GM18909 (cell line): Measurements from ENCODE around the gene KAZN.

ENCODE experiments used
- ATAC-seq: cut with Tn5 transposase; IDR thresholded peaks from one replicate; pipeline ENCODE4 v1.9.1; 2021; ENCODE audit warnings: mild to moderate bottlenecking; ENCODE audit not compliant: unreplicated experiment, poor library complexity

KAZN gene

DNA sequence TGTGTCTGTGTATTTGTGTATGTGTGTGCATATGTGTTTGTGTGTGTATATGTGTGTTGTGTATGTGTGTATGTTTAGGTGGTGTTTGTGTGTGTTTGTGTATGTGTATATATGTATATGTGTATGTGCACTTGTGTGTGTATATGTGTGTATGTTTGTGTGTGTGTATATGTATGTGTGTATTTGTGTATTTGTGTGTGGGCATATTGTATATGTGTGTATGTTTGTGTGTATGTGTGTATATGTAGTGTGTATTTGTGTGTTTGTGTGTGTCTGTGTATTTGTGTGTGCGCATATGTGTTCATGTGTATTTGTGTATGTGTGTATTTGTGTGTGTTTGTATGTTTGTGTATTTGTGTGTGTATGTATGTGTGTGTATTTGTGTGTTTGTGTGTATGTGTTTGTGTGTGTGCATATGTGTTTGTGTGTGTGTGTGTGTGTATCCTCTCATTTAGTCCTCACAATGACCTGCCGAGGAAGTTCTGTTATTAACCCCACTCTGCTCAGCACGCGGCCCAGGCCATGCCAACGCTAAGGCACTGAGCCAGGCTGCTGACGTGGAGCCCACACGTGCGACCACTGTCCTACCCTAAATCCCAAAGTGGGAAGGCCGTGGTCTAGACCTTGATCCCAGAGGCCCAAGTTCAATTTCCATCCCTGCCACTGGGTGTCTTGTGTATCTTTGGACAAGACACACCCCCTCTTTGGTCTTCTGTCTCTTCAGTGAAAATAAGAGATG, 511.8 kb downstream of the KAZN start:
- ATAC-seq = no peak

DNA sequence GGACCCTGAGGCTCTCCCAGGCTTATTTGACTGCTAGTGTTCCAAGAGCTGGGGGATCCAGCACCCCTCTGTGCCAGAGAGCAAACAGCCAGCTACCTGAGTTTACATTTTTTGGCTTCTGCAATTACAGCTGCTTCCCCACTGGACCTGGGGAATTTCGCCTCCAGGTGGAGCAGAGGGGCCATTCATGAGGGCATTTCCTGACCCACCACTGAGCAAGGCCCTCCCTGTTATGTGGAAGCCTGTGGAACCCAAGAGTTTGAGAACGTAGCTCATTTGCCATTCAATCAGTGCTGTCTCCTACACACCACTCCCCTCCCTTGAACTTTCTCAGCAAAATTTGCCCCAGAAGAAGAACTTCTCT, 512.4 kb downstream of the KAZN start:
- ATAC-seq = no peak

DNA sequence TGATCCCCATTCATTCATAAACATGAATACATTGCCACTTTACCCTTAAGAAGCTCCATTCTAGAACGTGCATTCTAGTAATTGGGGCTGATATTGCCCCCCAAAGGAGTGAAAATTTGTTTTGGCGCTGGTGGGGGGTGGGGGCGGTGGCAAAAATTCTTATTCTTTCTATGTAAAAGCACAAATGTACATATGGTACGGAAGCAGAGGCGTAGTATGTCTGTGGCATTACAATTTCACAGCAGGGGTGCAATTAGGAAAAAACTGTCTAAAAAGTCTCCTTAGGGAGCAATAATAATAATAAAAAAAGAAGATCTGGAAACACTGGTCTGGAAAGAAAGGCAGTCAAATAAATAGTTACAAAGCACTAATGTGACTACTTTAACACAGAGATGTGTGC, 514.7 kb downstream of the KAZN start:
- no peak for ATAC-seq

DNA sequence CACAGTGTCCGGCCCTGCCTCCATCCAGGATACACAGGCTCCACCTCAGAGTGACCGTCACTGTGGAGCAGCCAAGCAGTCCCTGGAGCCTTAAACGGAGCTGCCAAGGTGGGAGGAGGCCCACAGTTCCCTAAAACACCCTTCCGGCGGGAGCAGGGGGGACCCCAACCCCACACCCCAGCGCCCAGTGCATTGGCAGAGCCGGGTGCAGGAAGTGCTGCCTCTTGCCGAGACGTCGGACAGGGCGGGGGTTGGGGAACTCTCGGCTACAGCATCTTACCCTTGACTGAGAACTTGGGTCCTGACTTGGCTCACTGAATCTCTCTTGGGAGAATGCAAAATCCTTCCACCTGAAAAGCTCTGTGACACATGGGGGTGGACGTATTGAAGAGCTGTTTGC, 516.4 kb downstream of the KAZN start:
- no peak for ATAC-seq

DNA sequence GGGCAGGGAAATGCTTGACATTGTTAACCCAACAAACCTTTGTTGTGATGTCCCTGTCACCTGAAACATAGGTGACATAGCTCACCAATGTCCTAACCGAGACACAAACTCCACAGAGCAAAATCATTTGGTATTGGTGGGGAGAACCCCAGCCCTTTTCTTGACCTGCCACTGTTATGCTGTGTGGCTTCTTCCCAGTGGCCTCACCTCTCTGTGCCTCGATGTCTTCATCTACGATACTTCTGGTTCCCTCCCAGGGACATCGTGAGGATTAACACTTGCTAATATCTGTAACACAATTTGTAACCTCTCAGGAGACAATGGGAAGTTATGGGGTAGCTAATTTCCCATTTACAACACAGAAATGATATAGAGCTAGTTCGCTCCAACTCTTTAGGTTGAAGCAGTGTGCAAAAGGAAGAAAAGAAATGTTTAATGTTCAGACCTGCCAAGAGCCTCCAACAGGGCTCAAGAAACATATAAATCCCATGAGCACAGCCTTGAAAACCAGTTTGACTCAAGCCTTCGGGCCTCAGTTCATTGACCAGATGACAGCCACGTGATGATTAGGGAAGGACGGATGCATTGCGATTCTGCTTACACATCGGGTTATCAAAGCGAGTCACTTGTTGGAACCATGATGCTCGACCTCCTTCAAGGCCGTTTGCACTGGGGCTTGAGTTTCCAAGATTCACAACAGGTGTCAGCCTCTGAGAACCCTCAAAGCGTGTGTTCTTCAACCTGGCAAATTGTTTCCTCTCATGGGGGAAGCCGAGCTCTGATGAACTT, 517.3 kb downstream of the KAZN start:
- ATAC-seq = no peak

DNA sequence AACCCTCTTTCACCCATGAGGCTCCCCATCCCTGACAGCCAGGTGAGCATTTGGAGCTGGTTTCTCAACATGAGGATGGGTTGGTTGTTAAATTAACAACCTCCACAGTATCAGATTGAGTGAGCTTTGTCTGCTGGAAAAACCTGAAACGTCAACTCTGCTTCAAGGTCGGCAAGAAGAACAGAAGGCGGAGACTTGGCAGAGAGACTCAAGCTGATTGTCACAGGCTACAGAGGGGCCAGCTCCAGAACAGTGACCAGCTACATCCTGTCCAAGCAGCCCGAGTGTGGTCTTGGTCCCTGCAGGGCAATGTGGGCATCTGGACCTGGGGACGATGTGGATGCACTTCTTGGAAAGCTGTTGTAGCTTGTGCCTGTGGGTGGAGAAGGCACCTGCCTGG, 518.5 kb downstream of the KAZN start:
- no peak for ATAC-seq

DNA sequence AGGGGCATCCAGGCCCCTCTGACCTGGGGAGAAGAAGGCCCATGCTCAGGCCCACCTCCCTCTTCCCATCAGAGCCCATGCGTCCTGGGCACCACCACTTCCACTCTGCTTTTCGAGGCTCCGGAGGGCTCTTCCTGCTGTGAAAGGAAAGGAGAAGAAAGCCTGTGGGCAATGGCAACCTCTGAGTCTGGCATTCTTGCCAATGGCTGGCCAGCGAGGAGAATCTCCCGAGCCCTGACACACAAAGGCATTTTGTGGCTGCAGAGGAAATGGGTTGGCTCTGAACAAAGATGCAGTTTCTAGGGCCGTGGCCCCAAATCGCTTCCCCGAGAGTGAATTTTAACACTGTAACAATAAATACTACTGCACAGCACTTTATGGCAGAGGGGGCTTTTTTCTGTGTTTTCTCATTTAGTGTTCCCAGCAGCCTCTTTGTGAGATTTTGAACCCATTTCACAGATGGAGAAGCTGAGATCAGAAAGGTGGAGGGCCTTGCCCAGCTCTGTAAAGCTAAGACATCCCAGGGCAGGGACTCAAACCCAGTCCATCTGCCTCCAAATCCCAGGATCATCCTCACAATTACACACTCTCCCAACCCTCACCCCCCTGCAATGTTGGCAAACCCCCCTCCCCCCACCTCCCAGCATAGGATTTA, 519.3 kb downstream of the KAZN start:
- ATAC-seq = no peak

DNA sequence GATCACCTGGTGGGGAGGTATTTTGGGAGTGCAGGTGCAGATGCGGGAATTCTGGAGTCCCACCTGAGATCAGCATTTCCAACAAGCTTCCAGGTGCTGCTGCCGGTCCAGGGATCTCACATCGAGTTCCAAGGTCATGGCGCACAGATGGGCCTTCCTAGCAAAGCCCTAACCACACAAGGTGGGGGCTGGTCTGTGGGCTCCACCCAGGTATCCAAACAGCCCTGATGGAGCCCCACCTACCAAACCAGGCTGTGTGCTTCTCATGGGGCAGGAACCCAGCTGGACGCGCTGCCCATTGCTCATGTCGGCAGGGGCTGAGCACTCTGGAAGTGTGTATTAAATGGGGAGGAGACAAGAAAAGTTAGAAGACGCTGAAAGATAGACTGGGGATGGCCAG, 520.1 kb downstream of the KAZN start:
- no peak for ATAC-seq

DNA sequence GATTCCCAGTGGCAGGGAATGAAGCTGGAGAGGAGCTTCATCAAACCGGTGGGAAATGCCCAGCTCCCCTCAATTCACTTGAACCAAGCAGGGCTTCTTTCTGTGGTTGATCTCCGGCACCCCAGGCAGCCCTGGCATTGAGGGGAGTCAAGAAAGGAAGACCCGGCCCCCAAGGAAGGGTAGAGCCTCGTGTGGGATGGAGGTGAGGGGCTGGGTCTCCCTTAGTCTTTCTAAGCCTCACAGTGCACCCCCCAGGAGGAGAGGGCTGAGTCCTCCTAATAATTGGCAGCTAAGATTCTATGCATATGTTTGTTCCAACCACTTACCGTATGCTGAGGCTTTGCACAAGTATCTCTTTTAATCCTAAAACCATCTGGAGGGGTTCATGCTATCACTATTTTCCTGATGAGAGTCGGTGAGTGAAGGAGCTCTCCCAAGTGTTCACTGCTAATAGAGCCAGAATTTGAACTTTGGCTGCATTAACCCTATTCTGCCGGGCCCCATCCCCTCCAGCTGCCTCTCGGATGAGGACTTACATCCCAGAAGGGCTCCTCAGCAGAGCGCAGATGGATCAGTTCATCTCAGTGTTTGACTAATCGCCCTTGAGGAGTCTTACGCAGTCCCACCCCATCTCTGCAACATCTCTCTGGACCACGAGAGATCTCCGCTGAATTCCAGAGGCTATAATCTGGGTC, 521.9 kb downstream of the KAZN start:
- ATAC-seq = no peak

DNA sequence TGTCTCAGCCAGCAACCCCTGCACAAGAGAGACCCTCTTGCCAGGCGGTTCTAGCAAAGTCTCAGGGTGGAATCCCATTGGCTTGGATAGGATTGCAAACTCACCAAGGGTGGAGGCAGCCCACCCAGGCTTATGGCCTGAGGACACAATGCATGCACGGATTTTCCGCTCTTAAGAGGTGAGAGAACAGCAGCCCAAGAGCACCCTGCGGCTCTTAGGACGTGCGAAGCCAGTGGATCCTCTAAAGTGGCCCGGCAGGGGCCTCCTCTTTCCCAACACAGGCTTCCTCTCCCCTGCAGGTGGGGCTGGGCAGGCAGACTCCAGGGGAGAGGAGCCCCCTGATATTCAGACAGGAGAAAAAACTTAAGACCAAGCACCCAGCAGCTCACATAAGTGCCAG, 523.8 kb downstream of the KAZN start:
- ATAC-seq = no peak

DNA sequence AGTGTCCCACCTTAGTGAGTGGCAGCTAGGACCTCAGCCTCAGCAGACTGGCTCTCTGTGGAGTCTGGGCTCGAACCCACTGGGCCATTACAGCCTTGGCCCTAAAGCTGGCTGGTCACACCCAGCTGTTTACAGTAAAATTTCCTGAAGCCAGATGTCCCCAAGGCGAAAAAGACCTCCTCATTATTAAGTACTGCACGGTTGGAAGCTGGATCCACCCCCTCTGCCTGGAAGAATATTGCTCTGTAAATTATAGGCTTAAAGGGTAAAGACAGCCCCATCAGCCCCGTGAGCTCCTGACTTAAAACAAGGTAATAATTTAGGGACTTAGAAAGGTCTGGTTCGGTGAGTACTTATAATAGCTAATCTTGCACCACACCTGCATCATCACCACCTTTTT, 524.8 kb downstream of the KAZN start:
- no peak for ATAC-seq

DNA sequence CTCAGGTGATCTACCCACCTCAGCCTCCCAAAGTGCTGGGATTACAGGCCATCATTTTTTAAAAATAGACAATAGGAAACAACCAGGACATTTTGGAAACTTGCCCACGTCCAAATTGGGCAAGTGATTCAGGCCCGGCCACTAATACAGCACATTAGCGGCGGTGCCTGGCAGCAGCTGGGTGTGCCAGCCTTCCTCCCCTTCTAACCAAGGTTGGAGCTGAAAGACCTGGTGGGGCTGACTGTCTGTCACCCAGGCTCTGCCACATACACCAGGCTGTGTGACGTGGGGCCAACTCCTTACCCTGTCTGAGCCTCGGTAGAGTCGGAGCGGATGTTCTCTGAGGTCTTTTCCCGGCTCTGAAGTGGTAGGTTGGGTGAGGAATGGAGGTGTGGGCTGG, 525.4 kb downstream of the KAZN start:
- ATAC-seq = no peak

DNA sequence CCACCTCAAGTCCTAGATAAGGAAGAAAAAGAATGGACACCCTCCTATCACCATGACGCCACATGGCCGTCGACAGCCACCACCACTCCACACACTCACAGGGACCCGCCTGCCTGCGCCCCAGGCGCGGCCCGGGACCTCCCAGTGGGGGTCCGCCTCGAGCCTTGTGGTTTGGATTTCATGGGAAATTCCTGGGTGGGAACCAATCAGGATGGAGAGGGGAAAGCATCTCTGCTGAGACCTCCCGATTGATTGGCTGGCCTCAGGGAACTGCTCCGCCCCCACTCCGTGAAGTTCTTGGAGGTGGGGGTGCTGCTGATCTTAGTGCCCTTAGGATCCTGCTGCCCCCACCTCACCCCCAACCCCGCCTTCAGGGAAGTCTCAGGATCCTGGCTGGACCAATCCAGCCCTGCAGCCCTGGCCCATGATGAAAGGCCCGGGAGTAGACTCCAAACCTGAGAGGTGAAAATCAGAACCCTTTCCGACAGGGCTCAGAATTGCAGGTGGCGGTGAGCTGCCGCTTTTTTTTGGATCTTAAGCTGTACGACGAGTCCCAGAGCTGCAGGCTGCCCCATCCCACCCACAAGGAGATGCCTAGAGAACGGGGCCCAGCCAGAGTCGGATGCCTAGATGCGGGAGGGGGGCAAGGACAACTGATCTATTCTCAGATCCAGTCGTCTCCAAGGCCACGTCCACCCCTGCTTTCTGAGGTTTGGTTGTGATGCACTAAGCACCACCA, 526.0 kb downstream of the KAZN start:
- ATAC-seq = no peak

DNA sequence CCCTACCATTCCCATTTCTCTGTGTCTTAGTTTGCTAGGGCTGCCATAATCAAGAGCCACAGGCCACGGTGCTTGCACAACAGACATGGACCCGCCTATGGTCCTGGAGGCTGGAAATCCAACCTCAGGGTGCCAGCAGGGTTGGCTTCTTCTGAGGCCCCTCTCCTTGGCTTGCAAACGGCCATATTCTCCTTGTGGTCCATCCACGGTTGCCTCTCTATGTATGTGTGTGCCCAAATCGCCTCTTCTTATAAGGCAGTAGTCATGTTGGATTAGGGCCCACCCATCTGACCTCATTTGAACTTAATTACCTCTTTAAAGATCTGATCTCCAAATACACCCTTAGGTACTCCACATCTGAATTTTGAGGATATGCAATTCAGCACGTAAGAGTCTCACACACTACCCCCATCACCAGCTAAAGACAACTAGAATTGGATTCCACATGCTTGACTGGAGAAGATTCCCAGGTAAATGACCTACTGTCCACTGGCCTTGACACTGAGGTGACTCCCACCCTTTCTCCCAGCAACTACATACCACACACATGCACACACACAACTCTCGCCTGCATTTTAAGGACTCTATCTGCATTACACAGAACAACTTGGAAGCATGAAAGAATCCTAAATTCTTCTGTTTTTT, 526.7 kb downstream of the KAZN start:
- ATAC-seq = no peak

DNA sequence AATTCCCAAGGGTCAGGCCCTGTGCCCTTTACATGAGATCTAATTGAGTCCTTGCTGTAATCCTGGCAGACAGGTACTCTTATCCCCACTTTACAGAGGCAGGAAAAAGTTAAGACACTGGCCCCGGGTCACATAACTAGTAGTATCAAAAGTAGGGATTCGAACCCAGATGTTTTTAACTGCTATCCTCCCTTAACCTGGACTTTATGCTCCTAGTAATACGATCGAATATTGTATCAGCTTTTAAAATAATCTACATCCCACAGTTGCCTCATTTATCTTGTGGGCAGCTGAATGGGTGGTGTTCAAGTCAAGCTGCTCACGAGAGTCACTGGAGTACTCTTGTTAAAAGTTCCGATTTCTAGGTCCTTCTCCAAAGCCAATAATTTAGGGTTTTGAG, 529.6 kb downstream of the KAZN start:
- ATAC-seq = no peak

DNA sequence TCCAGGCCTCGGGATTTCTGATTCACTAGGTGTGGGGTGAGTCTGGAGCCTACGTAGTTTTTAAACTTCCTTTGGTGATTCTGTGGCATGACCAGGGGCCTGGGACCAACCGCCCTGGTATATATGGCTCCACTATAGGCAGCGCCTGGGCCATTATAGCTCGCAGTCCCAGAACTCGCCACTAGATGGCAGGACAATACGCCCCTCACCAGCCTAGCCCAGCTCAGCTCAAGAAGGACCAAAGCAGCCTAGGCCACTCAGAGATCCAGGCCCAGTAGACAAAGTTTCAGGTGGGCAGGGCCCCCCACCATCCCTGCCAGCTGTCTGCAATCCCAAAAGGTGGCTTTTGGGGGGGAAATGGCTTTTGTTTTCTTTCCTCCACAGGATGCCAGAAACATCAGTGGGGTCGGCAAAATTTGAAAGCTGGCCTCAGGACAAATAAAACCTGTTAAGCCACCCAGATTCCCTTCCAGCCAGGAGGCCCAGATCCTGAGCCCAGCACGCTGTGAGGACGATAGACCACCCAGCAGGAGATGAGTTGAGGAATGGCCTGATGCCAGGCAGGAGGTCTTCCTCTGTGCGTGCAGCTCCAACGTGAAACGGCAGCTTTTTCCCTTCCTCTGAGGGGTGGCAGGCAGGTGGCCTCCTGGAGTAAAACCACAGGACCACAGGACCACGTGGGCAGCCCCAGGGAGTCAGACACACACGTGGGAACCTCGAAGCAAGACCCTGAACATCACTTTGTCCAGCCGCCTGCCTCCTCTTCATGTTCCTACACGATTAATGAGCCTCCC, 530.2 kb downstream of the KAZN start:
- ATAC-seq = peak; percentile 58

DNA sequence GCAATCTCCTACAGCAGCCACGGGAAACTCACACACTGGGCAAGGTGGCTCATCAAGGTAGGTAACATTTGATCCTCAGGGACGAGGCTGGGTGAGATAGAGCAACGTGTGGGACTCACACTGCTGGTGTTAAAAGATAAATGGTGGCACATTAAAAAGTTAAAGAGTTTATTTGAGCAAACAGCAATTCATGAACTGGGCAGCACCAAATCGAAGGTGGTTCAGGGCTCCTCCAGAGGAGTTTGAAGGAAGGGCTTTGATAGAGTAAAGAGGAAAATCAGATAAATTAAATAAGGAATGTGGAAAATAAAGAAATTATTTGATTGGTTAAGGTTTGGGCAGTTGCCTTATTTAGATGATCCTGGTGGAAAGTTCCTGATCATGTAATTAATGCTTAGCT, 531.5 kb downstream of the KAZN start:
- ATAC-seq = no peak

DNA sequence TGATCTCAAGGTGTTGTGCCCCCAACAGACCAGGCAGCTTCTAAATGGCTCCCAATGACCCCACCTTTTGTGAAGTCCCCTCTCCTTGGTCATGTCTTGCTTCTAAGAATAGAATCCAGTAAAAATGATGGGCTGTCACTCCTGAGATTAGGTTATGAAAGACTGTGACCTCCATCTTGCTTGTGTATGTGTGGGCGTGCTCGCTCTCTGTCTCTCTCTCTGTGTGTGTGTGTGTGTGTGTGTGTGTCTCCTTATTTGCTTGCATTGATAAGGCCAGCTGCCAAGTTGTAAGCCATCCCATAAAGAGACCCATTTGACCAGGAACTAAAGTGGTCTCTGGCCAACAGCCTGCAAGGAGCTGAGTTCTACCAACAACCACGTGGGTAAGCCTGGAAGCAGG, 532.1 kb downstream of the KAZN start:
- no peak for ATAC-seq

DNA sequence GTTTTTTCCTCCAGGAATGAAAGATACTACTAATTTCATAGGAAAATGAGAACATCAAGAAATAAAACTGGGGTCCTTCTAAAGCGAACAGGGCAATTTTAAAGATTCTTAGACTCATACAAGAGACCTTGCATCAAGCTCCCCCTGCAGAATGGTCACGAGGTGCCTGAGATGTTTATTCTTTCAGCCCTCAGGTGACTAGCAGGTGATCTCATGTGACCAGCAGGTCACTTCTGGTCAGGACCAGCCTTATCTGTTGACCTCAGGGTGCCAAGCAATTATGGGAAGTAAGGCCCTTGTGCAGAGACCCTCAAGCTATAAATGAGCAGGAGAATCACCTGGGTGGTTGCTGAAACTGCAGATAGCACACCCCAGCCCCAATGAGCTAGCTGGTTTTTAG, 534.5 kb downstream of the KAZN start:
- no peak for ATAC-seq
